ENCODE results near the gene CPPED1. TPM values are rescaled to one million over a fixed set of nuclear protein-coding genes. Genes with fewer than 3 reads are reported as not detected.
"Not testable (repeated sequence)": the region's sequence is repeated elsewhere in the genome, so short reads cannot be mapped to it uniquely, and the experiment has no call there.

CPPED1 gene
- total RNA-seq, 2 experiments from 2014 or later = 3.8 to 5.1 TPM

DNA sequence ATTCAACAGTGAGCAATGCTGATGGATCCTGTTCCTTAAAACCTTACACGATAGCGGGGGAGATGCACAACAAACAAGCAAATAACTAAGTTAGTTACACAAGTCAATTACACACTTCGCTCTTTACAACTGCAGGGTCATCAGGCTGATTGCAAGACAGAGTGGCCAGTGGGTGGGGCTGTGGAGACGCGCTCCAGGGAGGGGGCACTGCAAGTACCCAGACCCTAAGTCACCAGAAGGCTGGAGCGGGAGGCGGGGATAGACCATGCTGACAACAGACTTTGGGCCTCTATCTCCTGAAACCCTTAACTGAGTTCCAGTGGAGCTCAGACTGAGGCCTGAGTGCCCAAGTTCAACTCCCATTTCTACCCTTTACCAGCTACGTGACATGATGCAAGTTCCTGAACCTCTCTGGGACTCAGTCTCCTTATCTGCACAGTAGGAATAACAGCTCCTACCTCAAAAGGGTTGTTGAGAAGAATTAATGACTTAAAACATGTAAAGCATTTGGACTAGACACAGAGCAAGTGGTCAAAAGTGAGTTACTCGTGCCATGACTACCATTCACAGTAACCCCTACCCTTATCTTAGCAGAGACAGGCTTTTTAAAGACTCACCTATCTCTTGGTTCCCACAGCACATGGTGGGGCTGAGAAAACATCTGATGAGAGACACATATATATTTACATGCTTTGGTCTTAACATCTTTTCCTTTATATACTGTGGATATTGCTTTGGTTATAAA lies 10.4 kb downstream of the CPPED1 start:
- Mint-ChIP-seq H3K36me3 (peaks cover 12% of the 10 kb centered on the region), H3K4me1 (peaks cover 6% of the 10 kb centered on the region), H3K4me3 (no peak overlapping the region), H3K27ac (no peak overlapping the region), H3K27me3 (no peaks in the 10 kb centered on the region), H3K9me3 (peaks cover 11% of the 10 kb centered on the region)
- DNase-seq = no peak

DNA sequence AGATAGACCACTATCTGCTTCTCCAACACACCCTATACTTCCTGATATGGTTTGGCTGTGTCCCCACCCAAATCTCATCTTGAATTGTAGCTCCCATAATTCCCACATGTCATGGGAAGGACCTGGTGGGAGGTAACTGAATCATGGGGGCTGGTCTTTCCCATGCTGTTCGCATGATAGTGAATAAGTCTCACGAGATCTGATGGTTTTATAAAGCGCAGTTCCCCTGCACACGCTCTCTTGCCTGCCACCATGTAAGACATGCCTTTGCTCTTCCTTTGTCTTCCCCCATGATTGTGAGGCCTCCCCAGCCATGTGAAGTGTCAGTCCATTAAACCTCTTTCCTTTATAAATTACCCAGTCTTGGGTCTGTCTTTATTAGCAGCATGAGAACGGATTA lies 11.2 kb downstream of the CPPED1 start:
- H3K36me3 Mint-ChIP-seq = peaks cover 12% of the 10 kb centered on the region

DNA sequence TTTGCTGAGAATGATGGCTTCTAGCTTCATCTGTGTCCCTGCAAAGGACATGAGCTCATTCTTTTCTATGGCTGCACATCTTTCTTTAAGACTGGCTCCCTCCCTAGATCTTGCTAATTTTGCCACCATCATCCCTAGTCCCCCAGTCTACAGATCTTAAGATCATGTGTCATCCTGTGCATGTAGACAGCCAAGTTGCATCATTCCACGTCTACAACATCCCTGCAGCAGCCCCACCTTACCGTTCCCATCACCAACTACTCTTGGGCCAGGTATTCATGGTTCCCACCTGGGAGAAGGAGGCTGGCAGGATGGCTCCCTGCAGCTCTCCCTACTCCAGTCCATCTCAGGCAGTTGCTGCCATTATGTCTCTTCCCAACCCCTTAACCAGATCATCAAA lies 12.3 kb downstream of the CPPED1 start:
- no peaks in the 10 kb centered on the region for H3K27me3 Mint-ChIP-seq
- H3K4me3 Mint-ChIP-seq = no peak overlapping the region
- peaks cover 11% of the 10 kb centered on the region for H3K9me3 Mint-ChIP-seq
- no peak overlapping the region for H3K27ac Mint-ChIP-seq
- H3K4me1 Mint-ChIP-seq = peaks cover under 1% of the 10 kb centered on the region
- DNase-seq = no peak
- H3K36me3 Mint-ChIP-seq = peaks cover 12% of the 10 kb centered on the region

More for the DNA sequence above, 11.2 kb downstream of the CPPED1 start:
- not testable (repeated sequence) for H3K4me1 Mint-ChIP-seq, H3K27me3 Mint-ChIP-seq, H3K27ac Mint-ChIP-seq, H3K4me3 Mint-ChIP-seq, DNase-seq
- H3K9me3 Mint-ChIP-seq = peaks cover 11% of the 10 kb centered on the region

DNA sequence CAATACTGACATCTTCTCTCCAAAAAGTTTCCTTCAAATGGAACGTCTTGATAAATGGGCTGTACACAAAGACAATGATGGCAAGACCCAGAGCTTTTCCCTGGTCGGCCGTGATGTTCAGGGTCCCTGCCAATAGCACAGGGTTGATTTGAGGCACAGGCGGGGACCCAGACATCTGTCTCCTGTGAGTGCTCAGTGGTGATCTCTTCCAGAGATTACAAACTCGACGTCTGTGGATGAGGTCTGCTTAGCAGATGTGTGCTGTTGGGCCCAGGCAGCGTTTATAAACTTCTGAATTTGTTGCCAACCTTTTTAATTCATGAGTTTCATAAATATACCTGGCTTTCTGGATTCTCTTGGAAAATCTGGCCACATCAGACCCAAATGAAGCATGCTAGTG lies 14.9 kb downstream of the CPPED1 start:
- no peak for DNase-seq
- no peaks in the 10 kb centered on the region for H3K27me3 Mint-ChIP-seq
- peaks cover 11% of the 10 kb centered on the region for H3K9me3 Mint-ChIP-seq
- no peak overlapping the region for H3K4me3 Mint-ChIP-seq
- H3K27ac Mint-ChIP-seq = no peak overlapping the region
- H3K4me1 Mint-ChIP-seq = no peaks in the 10 kb centered on the region
- peaks cover 12% of the 10 kb centered on the region for H3K36me3 Mint-ChIP-seq

DNA sequence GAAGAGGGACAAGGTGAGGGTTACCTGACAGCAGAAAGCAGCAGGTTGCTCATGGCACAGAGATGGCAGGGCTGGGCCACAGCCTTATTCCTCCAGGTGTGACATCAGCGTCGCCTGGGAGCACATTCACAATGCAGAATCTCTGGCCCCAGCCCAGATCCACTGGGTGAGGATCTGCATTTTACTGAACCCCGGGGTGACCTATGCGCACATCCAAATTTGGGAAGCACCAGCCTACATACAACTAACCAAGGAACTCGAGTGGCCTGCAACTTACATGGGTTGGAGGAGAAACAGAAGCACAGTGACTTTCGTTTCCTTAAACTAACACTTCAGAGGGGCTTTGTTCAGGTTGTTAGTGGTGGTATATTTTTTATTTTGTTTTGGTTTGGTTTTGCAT lies 17.6 kb downstream of the CPPED1 start:
- peaks cover 9% of the 10 kb centered on the region for H3K36me3 Mint-ChIP-seq
- no peak overlapping the region for H3K4me3 Mint-ChIP-seq

DNA sequence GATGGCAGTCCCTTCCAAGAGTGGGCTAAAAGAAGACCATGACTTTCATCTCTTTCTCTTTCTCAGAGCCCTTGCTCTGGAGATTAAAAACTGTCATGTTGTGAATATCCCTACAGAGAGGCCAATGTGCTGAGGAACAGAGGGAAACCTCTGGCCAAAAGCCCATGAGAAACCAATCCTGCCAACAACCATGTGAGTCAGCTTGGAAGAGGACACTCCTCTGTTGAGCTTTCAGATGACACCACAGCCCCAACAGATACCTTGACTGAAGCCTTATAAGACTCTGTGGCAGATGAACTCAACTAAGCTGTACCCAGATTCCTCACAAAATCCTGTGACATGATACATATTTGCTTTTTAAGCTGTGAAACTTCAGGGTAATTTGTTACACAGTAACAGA lies 19.6 kb downstream of the CPPED1 start:
- no peak overlapping the region for H3K4me3 Mint-ChIP-seq
- no peaks in the 10 kb centered on the region for H3K9me3 Mint-ChIP-seq
- peaks cover 21% of the 10 kb centered on the region for H3K36me3 Mint-ChIP-seq

More for the DNA sequence above, 17.6 kb downstream of the CPPED1 start:
- Mint-ChIP-seq H3K4me1 (peaks cover 4% of the 10 kb centered on the region), H3K27ac (no peak overlapping the region), H3K9me3 (no peaks in the 10 kb centered on the region), H3K27me3 (no peaks in the 10 kb centered on the region)
- DNase-seq = no peak

DNA sequence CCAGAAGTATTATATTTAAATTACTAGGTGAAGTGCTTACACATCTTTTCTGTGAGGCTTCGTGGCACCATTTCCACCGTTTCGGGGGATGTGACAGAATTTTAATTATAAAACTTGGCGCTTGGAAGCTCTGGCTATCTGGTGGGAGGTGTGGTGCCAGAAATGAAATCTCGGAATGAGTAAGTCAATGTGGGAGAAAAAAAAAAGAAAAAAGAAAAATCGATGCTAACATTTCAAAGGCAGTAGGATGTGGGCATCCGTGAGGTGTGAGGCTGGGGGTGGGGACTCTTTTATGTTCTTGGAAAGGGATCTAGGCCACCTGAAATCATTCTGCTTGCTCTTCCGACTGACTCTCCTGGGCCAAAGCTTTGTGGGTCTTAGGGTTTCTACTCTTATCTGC lies 21.9 kb downstream of the CPPED1 start:
- Mint-ChIP-seq H3K27ac (no peak overlapping the region), H3K4me3 (no peak overlapping the region), H3K4me1 (peaks cover 4% of the 10 kb centered on the region), H3K27me3 (no peaks in the 10 kb centered on the region), H3K36me3 (peaks cover 21% of the 10 kb centered on the region), H3K9me3 (no peaks in the 10 kb centered on the region)
- no peak for DNase-seq

More for the DNA sequence above, 19.6 kb downstream of the CPPED1 start:
- Mint-ChIP-seq H3K4me1 (peaks cover 4% of the 10 kb centered on the region), H3K27ac (no peak overlapping the region), H3K27me3 (no peaks in the 10 kb centered on the region)
- no peak for DNase-seq

DNA sequence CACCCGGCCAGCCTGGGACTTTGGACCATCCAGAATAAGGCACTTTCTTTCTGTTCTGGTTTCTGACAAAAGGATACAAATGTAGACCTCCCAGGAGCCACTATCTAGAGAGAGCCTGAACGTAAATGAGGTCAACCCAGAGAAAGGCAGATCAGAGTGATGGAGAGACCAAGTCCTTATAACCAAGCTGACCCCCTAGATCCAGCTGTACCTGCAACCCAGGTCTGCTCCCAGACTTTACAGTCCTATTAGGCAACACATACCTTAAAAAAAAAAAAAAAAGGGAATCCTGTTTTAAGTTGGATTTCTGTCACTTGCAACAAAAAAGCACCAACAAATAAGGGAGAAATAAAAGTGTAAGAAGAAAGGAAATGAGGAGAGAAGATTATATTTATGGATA lies 23.2 kb downstream of the CPPED1 start:
- Mint-ChIP-seq H3K27ac (no peak overlapping the region), H3K4me1 (peaks cover 4% of the 10 kb centered on the region), H3K4me3 (no peak overlapping the region), H3K36me3 (peaks cover 29% of the 10 kb centered on the region), H3K9me3 (no peaks in the 10 kb centered on the region), H3K27me3 (no peaks in the 10 kb centered on the region)
- DNase-seq = no peak

DNA sequence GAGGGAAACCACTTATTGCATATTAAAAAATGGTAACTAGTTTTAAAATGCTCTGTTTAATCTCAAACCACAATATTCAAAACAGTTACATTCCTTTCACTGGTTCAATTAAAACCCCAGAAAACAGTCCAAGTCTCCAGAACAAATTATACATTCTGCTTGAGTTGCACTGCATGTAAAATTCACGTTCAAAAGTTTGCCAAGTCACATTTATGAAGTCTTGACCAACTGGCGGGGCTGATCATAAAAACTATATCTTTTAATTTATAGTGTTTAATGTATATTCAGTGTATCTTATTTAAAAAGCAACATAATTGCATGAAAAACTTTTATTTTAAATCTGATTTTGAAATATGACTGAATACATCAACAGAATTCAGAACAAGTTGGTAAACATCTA lies 25.0 kb downstream of the CPPED1 start:
- Mint-ChIP-seq H3K4me3 (no peak overlapping the region), H3K36me3 (peaks cover 33% of the 10 kb centered on the region), H3K27me3 (no peaks in the 10 kb centered on the region), H3K9me3 (no peaks in the 10 kb centered on the region), H3K27ac (no peak overlapping the region), H3K4me1 (peaks cover 4% of the 10 kb centered on the region)
- no peak for DNase-seq

DNA sequence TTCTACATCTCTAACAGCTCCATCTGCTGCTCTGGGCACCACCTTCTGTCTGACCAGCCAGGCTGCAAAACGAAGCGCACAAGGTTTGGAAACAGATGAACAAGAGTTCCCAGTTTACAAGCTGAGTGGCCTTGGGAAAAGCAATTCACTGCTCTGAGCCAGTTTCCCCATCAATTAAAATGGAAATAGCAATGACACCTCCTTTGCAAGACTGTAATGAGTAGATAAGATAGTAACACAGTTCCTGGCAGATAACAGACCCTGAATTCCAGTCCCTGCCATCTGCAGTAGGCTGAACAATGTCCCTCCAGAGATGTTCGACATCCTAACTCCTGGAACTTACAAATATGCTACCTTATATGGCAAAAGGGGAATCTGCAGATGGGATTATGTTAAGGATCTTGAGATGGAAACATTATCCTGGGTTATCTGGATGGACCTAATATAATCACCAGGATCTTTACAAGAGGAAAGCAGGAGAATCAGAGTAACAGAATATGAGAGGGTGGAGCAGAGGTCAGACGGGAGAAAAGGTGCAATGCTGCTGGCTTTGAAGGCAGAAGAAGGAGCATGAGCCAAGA lies 27.9 kb downstream of the CPPED1 start:
- no peaks in the 10 kb centered on the region for H3K4me1 Mint-ChIP-seq
- no peak overlapping the region for H3K27ac Mint-ChIP-seq
- H3K36me3 Mint-ChIP-seq = peaks cover 22% of the 10 kb centered on the region
- H3K27me3 Mint-ChIP-seq = no peaks in the 10 kb centered on the region
- H3K4me3 Mint-ChIP-seq = no peak overlapping the region
- DNase-seq = no peak
- no peaks in the 10 kb centered on the region for H3K9me3 Mint-ChIP-seq

DNA sequence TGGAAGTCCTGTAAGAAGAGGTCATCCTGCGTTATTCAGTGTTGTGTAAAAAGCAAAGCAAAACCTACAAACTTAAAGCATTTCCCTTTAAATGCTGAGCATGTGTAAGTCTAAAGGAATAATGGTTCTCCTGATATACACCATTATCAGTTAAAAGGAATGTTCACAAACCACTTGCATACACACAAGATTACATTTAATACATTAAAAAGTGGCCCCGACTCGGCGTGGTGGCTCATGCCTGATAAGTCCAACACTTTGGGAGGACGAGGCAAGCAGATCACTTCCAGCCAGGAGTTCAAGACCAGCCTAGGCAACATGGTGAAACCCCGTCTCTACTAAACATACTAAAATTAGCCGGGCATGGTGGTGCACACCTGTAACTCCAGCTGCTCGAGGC lies 30.5 kb downstream of the CPPED1 start:
- Mint-ChIP-seq H3K36me3 (peaks cover 14% of the 10 kb centered on the region), H3K27me3 (no peaks in the 10 kb centered on the region), H3K27ac (no peak overlapping the region), H3K9me3 (no peaks in the 10 kb centered on the region), H3K4me3 (no peak overlapping the region), H3K4me1 (peaks cover 4% of the 10 kb centered on the region)
- DNase-seq = no peak

DNA sequence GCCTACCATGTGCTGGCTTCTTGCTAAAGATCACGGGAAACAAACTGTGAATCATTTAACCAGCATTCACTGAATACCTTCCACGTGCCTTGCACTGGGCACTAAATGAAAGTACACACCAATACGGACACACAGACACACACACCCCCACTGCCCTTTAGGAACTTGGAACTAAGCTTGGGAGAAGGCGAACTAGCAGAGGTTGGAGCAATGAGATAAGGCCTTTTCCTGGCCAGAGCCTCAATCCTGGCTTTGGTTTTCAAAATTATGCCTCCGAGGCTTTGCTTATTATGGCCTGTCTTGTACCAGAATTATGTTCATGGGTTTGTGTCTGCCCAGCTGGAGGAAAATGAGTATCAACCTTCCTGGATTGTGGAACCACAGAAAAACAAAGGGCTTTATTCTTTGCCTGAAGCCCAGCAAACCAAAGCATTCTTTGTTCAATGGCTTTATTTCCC lies 32.3 kb downstream of the CPPED1 start:
- H3K4me3 Mint-ChIP-seq = no peak overlapping the region
- H3K9me3 Mint-ChIP-seq = no peaks in the 10 kb centered on the region
- H3K27me3 Mint-ChIP-seq = no peaks in the 10 kb centered on the region
- H3K36me3 Mint-ChIP-seq = peaks cover 10% of the 10 kb centered on the region
- DNase-seq = no peak
- H3K27ac Mint-ChIP-seq = no peak overlapping the region
- peaks cover 16% of the 10 kb centered on the region for H3K4me1 Mint-ChIP-seq

DNA sequence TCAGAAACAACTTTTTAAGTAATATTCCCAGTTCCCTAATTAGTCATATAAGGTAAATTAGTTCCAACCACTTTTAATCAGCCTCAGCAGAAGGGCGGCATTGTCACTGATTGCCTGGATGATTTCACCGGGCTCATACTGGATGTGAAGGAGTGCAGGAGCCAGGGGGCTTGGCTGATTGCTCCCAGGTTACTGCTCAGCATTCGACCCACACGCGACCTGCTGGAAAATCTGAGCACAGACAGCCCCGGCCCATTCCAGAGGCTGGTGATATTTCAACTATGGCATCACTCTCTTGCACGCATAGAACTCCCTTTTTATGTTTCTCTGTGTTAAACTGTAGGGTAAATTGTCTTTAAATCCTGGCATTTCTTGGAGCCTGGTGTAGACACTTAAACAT lies 34.2 kb downstream of the CPPED1 start:
- Mint-ChIP-seq H3K9me3 (no peaks in the 10 kb centered on the region), H3K4me3 (no peak overlapping the region), H3K27ac (no peak overlapping the region), H3K27me3 (no peaks in the 10 kb centered on the region), H3K36me3 (no peaks in the 10 kb centered on the region), H3K4me1 (peaks cover 16% of the 10 kb centered on the region)
- no peak for DNase-seq

DNA sequence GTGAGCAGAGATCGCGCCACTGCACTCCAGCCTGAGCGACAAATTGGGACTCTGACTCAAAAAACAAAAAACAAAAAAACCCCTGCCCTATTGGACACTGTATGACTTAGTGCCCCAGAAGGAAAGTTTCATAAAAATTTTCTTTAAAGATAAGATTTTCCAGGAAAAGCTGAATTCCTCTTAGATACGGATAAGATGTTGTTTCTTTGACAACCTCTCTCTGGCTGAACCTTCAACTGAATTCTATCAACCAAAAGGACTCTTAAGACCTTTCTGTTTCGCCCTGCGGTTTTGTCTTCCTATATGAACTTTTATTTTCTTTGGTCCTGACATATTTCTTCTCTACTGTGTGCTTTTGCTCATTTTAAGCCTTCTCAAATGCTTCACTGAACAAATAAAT lies 35.8 kb downstream of the CPPED1 start:
- H3K27me3 Mint-ChIP-seq = no peaks in the 10 kb centered on the region
- H3K4me1 Mint-ChIP-seq = peaks cover 16% of the 10 kb centered on the region
- peak overlapping the region; percentile 65 for H3K27ac Mint-ChIP-seq
- no peak for DNase-seq
- no peaks in the 10 kb centered on the region for H3K9me3 Mint-ChIP-seq
- H3K4me3 Mint-ChIP-seq = peak overlapping the region; percentile 45
- no peaks in the 10 kb centered on the region for H3K36me3 Mint-ChIP-seq

DNA sequence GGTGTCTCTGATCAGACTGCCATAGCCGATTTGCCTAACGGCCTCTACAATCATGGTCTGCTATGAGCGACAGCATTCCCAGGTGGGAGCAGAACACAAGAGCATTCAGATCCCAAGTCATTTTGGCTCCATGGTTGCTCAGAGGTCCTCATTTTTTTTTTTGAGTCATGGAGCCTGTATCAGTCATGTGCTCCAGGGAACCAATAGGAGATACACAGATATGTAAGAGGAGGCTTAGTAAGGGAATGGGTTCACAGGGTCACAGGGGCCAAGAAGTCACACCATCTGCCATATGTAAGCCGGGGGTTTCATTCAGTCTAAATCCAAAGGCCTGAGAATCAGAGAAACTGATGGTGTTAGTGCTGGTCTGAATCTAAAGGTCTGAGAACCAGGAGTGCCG lies 36.8 kb downstream of the CPPED1 start:
- peaks cover 16% of the 10 kb centered on the region for H3K4me1 Mint-ChIP-seq
- no peaks in the 10 kb centered on the region for H3K36me3 Mint-ChIP-seq
- H3K27me3 Mint-ChIP-seq = no peaks in the 10 kb centered on the region
- H3K4me3 Mint-ChIP-seq = no peak overlapping the region
- H3K27ac Mint-ChIP-seq = no peak overlapping the region
- DNase-seq = no peak
- H3K9me3 Mint-ChIP-seq = no peaks in the 10 kb centered on the region

DNA sequence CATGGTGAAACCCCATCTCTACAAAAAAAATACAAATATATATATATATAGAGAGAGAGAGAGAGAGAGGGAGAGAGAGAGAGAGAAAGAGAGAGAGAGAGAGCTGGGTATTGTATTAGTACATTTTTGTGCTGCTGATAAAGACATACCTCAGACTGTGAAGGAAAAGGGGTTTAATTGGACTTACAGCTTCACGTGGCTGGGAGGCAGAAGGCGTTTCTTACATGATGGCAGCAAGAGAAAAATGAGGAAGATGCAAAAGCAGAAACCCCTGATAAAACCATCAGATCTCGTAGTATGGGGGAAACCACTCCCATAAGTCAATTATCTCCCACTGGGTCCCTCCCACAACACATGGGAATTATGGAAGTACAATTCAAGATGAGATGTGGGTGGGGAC lies 37.5 kb downstream of the CPPED1 start:
- not testable (repeated sequence) for H3K9me3 Mint-ChIP-seq, H3K27me3 Mint-ChIP-seq, H3K4me3 Mint-ChIP-seq, H3K36me3 Mint-ChIP-seq, DNase-seq
- H3K27ac Mint-ChIP-seq = peak overlapping the region; percentile 34
- H3K4me1 Mint-ChIP-seq = peaks cover 16% of the 10 kb centered on the region
